GM23338 (cell line): ENCODE measurements around the gene ZNHIT6. TPM values are rescaled to one million over a fixed set of nuclear protein-coding genes. Genes with fewer than 3 reads are reported as not detected.

Experiments
- ATAC-seq: fragments of 200-7000 bp; cut with Tn5 transposase; 3 replicates; pipeline ENCODE4 v1.9.1; 2020
- DNase-seq: peaks from one replicate; pipeline ENCODE4 v3.0.0-alpha.2; 2015; ENCODE audit warnings: low spot score
- H2AFZ ChIP-seq: fragments of 200-600 bp; sonication (generic); 2 replicates; pipeline ENCODE4 v1.8.0; 2016; ENCODE audit warnings: antibody characterized with exemption, mild to moderate bottlenecking, moderate library complexity
- H3F3A ChIP-seq: fragments of 200-600 bp; sonication (generic); replicated peaks from 2 replicates; pipeline ENCODE4 v1.8.0; 2017; ENCODE audit warnings: antibody characterized with exemption, mixed run types, low read depth
- H3K27ac ChIP-seq: fragments of 200-600 bp; sonication (generic); 2 replicates; pipeline ENCODE4 v1.6.1; 2016; ENCODE audit warnings: low read depth
- H3K27me3 ChIP-seq: fragments of 200-600 bp; sonication (generic); 2 replicates; pipeline ENCODE4 v1.8.0; 2016; ENCODE audit warnings: mild to moderate bottlenecking, mixed run types, moderate library complexity; ENCODE audit not compliant: insufficient read depth
- H3K36me3 ChIP-seq: fragments of 200-600 bp; sonication (generic); 2 replicates; pipeline ENCODE4 v1.8.0; 2016; ENCODE audit warnings: mild to moderate bottlenecking; ENCODE audit not compliant: insufficient read depth
- H3K4me1 ChIP-seq: fragments of 200-600 bp; sonication (generic); 2 replicates; pipeline ENCODE4 v1.8.0; 2016; ENCODE audit warnings: mild to moderate bottlenecking, moderate library complexity; ENCODE audit not compliant: insufficient read depth
- H3K4me2 ChIP-seq: fragments of 200-600 bp; sonication (generic); 2 replicates; pipeline ENCODE4 v1.7.1; 2017; ENCODE audit warnings: mixed run types
- H3K4me3 ChIP-seq: fragments of 200-600 bp; sonication (generic); 2 replicates; pipeline ENCODE4 v1.6.1; 2016; ENCODE audit warnings: mixed run types
- H3K79me2 ChIP-seq: fragments of 200-600 bp; sonication (generic); replicated peaks from 2 replicates; pipeline ENCODE4 v1.8.0; 2017; ENCODE audit warnings: mild to moderate bottlenecking; ENCODE audit not compliant: insufficient read depth
- H3K9me2 ChIP-seq: fragments of 200-600 bp; sonication (generic); 2 replicates; pipeline ENCODE4 v1.8.0; 2017; ENCODE audit not compliant: insufficient read depth
- H4K20me1 ChIP-seq: fragments of 200-600 bp; sonication (generic); replicated peaks from 2 replicates; pipeline ENCODE4 v1.8.0; 2017; ENCODE audit warnings: mild to moderate bottlenecking; ENCODE audit not compliant: insufficient read depth
- H3K27ac Mint-ChIP-seq: 2 replicates; pipeline ENCODE4 v1.8.0; 2020; ENCODE audit warnings: inconsistent platforms, mild to moderate bottlenecking, moderate library complexity, mixed read lengths
- H3K27me3 Mint-ChIP-seq: 3 replicates; pipeline ENCODE4 v1.8.0; 2022; ENCODE audit warnings: low read depth, mild to moderate bottlenecking, moderate library complexity, mixed read lengths, inconsistent platforms; ENCODE audit not compliant: insufficient read depth, poor library complexity
- H3K36me3 Mint-ChIP-seq: 3 replicates; pipeline ENCODE4 v1.8.0; 2021; ENCODE audit warnings: low read depth, mild to moderate bottlenecking, inconsistent platforms, moderate library complexity, mixed read lengths
- H3K4me1 Mint-ChIP-seq: 3 replicates; pipeline ENCODE4 v1.8.0; 2020; ENCODE audit warnings: mild to moderate bottlenecking, inconsistent platforms, mixed read lengths
- H3K4me3 Mint-ChIP-seq: 3 replicates; pipeline ENCODE4 v1.8.0; 2021; ENCODE audit warnings: moderate library complexity, mild to moderate bottlenecking, inconsistent platforms, mixed read lengths
- H3K9me3 Mint-ChIP-seq: 3 replicates; pipeline ENCODE4 v1.8.0; 2020; ENCODE audit warnings: moderate library complexity, mild to moderate bottlenecking, inconsistent platforms, mixed read lengths
- EZH2 ChIP-seq: fragments of 200-600 bp; sonication (generic); IDR thresholded peaks from one replicate; pipeline ENCODE4 v1.8.0; 2017; ENCODE audit warnings: antibody characterized with exemption, mild to moderate bottlenecking, low read depth; ENCODE audit not compliant: unreplicated experiment
- EZH2phosphoT487 ChIP-seq: fragments of 200-600 bp; sonication (generic); IDR thresholded peaks from one replicate; pipeline ENCODE4 v1.8.1; 2018; ENCODE audit warnings: antibody characterized with exemption; ENCODE audit not compliant: unreplicated experiment
- JUNB ChIP-seq: IDR thresholded peaks from one replicate; pipeline ENCODE4 v1.6.1; 2016; ENCODE audit warnings: antibody characterized with exemption; ENCODE audit not compliant: unreplicated experiment
- STAT1 ChIP-seq: IDR thresholded peaks from one replicate; pipeline ENCODE4 v1.6.1; 2016; ENCODE audit warnings: antibody characterized with exemption; ENCODE audit not compliant: unreplicated experiment
- ZNF114 ChIP-seq: fragments of 250-450 bp; sonication (Bioruptor Pico); IDR thresholded peaks from 2 replicates; pipeline ENCODE4 v1.5.0; 2020; ENCODE audit warnings: mild to moderate bottlenecking, moderate library complexity
- ZNF331 ChIP-seq: fragments of 250-450 bp; sonication (Bioruptor Pico); IDR thresholded peaks from 2 replicates; pipeline ENCODE4 v1.5.0; 2020; ENCODE audit warnings: low read depth, mild to moderate bottlenecking, moderate library complexity
- polyA plus RNA-seq: library from polyadenylated mRNA; unstranded; fragments of >200 nt; fragmentation: Nextera tagmentation; extraction: Ambion mirVana; gene quantifications from 2 replicates; pipeline ENCODE4 v1.2.1, GENCODE V29; 2016
- total RNA-seq: library from RNA; depleted of rRNA; stranded (reverse); fragments of >200 nt; shearing (Covaris generic); gene quantifications from 2 replicates; pipeline ENCODE4 v1.2.3, GENCODE V29; 2014
- TF ChIP-seq, protein P1 (sequence below): fragments of 250-450 bp; sonication (Bioruptor Pico); IDR thresholded peaks from 2 replicates; pipeline ENCODE4 v1.5.0; 2020; ENCODE audit warnings: mild to moderate bottlenecking, moderate library complexity
- TF ChIP-seq, protein P2 (sequence below): IDR thresholded peaks from 2 replicates; pipeline ENCODE4 v1.6.1; 2016; ENCODE audit warnings: antibody characterized with exemption
- TF ChIP-seq, protein P3 (sequence below), 2 experiments: fragments of 200-600 bp in 1 of 2; sonication (generic) in 1 of 2; conservative IDR thresholded peaks; 2 replicates each; pipeline versions ENCODE4 v1.5.1 to v1.6.1; 2016 to 2017; ENCODE audit warnings: antibody characterized with exemption in 2 of 2, low read depth in 2 of 2, mild to moderate bottlenecking in 2 of 2, moderate library complexity in 1 of 2
- TF ChIP-seq, protein P4 (sequence below): IDR thresholded peaks from one replicate; pipeline ENCODE4 v1.6.1; 2018; ENCODE audit warnings: antibody characterized with exemption; ENCODE audit not compliant: unreplicated experiment

Gene ZNHIT6
- total and polyA plus RNA-seq, 2 experiments from 2014 or later = 17.3 to 20.9 TPM

DNA sequence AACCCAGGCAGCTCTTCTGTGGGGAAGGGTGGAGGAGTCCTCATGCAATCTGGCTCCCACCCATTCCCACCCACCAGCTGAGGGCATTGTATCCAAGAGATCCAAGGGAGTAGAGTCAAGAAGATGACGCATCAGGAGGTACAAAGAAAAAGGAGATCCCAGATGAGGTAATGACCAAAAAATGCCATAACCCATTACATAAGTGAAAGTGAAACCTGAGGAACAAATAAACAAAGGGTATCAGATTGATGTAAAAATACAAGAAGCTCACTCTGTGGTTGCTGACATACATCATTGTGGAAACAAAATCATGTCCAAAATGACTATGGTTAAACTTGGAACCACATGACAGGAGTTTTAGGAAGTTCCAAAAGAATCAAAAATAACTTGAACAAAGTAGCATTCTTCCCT lies 85.2 kb downstream of the ZNHIT6 start:
- H3K9me3 Mint-ChIP-seq = peaks cover 31% of the 10 kb centered on the region
- Histone ChIP-seq H3K9me2 (peaks cover 21% of the 10 kb centered on the region; the same call in 1 of the 2 replicates), H3K36me3 (peaks cover 7% of the 10 kb centered on the region; the same call in 1 of the 2 replicates), H3K4me2 (no peak overlapping the region), H3K4me1 (no peaks in the 10 kb centered on the region), H3K79me2 (no peaks in the 10 kb centered on the region), H3K27me3 (no peaks in the 10 kb centered on the region), H4K20me1 (no peaks in the 10 kb centered on the region), H3K27ac (no peak overlapping the region), H3F3A (no peaks in the 10 kb centered on the region), H3K4me3 (no peak overlapping the region), H2AFZ (no peak overlapping the region)
- H3K4me1 Mint-ChIP-seq = no peaks in the 10 kb centered on the region
- H3K27me3 Mint-ChIP-seq = peaks cover 5% of the 10 kb centered on the region
- H3K27ac Mint-ChIP-seq = no peak overlapping the region
- TF ChIP-seq, protein P1, sequence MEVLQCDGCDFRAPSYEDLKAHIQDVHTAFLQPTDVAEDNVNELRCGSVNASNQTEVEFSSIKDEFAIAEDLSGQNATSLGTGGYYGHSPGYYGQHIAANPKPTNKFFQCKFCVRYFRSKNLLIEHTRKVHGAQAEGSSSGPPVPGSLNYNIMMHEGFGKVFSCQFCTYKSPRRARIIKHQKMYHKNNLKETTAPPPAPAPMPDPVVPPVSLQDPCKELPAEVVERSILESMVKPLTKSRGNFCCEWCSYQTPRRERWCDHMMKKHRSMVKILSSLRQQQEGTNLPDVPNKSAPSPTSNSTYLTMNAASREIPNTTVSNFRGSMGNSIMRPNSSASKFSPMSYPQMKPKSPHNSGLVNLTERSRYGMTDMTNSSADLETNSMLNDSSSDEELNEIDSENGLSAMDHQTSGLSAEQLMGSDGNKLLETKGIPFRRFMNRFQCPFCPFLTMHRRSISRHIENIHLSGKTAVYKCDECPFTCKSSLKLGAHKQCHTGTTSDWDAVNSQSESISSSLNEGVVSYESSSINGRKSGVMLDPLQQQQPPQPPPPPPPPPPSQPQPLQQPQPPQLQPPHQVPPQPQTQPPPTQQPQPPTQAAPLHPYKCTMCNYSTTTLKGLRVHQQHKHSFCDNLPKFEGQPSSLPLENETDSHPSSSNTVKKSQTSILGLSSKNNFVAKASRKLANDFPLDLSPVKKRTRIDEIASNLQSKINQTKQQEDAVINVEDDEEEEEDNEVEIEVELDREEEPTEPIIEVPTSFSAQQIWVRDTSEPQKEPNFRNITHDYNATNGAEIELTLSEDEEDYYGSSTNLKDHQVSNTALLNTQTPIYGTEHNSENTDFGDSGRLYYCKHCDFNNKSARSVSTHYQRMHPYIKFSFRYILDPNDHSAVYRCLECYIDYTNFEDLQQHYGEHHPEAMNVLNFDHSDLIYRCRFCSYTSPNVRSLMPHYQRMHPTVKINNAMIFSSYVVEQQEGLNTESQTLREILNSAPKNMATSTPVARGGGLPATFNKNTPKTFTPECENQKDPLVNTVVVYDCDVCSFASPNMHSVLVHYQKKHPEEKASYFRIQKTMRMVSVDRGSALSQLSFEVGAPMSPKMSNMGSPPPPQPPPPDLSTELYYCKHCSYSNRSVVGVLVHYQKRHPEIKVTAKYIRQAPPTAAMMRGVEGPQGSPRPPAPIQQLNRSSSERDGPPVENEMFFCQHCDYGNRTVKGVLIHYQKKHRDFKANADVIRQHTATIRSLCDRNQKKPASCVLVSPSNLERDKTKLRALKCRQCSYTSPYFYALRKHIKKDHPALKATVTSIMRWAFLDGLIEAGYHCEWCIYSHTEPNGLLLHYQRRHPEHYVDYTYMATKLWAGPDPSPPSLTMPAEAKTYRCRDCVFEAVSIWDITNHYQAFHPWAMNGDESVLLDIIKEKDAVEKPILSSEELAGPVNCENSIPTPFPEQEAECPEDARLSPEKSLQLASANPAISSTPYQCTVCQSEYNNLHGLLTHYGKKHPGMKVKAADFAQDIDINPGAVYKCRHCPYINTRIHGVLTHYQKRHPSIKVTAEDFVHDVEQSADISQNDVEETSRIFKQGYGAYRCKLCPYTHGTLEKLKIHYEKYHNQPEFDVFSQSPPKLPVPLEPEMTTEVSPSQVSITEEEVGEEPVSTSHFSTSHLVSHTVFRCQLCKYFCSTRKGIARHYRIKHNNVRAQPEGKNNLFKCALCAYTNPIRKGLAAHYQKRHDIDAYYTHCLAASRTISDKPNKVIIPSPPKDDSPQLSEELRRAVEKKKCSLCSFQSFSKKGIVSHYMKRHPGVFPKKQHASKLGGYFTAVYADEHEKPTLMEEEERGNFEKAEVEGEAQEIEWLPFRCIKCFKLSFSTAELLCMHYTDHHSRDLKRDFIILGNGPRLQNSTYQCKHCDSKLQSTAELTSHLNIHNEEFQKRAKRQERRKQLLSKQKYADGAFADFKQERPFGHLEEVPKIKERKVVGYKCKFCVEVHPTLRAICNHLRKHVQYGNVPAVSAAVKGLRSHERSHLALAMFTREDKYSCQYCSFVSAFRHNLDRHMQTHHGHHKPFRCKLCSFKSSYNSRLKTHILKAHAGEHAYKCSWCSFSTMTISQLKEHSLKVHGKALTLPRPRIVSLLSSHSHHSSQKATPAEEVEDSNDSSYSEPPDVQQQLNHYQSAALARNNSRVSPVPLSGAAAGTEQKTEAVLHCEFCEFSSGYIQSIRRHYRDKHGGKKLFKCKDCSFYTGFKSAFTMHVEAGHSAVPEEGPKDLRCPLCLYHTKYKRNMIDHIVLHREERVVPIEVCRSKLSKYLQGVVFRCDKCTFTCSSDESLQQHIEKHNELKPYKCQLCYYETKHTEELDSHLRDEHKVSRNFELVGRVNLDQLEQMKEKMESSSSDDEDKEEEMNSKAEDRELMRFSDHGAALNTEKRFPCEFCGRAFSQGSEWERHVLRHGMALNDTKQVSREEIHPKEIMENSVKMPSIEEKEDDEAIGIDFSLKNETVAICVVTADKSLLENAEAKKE (CRISPR knock-in tag) = no peak
- TF ChIP-seq EZH2 (no peak), JUNB (no peak), ZNF331 (no peak), STAT1 (no peak), ZNF114 (CRISPR knock-in tag) (no peak), EZH2phosphoT487 (no peak)
- TF ChIP-seq, protein P2, sequence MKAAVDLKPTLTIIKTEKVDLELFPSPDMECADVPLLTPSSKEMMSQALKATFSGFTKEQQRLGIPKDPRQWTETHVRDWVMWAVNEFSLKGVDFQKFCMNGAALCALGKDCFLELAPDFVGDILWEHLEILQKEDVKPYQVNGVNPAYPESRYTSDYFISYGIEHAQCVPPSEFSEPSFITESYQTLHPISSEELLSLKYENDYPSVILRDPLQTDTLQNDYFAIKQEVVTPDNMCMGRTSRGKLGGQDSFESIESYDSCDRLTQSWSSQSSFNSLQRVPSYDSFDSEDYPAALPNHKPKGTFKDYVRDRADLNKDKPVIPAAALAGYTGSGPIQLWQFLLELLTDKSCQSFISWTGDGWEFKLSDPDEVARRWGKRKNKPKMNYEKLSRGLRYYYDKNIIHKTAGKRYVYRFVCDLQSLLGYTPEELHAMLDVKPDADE = no peak
- TF ChIP-seq, protein P3, sequence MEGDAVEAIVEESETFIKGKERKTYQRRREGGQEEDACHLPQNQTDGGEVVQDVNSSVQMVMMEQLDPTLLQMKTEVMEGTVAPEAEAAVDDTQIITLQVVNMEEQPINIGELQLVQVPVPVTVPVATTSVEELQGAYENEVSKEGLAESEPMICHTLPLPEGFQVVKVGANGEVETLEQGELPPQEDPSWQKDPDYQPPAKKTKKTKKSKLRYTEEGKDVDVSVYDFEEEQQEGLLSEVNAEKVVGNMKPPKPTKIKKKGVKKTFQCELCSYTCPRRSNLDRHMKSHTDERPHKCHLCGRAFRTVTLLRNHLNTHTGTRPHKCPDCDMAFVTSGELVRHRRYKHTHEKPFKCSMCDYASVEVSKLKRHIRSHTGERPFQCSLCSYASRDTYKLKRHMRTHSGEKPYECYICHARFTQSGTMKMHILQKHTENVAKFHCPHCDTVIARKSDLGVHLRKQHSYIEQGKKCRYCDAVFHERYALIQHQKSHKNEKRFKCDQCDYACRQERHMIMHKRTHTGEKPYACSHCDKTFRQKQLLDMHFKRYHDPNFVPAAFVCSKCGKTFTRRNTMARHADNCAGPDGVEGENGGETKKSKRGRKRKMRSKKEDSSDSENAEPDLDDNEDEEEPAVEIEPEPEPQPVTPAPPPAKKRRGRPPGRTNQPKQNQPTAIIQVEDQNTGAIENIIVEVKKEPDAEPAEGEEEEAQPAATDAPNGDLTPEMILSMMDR (conservative IDR thresholded peaks at IDR 0.05; ENCODE audit: low read depth in 2 of 2) = no peak
- TF ChIP-seq, protein P4, sequence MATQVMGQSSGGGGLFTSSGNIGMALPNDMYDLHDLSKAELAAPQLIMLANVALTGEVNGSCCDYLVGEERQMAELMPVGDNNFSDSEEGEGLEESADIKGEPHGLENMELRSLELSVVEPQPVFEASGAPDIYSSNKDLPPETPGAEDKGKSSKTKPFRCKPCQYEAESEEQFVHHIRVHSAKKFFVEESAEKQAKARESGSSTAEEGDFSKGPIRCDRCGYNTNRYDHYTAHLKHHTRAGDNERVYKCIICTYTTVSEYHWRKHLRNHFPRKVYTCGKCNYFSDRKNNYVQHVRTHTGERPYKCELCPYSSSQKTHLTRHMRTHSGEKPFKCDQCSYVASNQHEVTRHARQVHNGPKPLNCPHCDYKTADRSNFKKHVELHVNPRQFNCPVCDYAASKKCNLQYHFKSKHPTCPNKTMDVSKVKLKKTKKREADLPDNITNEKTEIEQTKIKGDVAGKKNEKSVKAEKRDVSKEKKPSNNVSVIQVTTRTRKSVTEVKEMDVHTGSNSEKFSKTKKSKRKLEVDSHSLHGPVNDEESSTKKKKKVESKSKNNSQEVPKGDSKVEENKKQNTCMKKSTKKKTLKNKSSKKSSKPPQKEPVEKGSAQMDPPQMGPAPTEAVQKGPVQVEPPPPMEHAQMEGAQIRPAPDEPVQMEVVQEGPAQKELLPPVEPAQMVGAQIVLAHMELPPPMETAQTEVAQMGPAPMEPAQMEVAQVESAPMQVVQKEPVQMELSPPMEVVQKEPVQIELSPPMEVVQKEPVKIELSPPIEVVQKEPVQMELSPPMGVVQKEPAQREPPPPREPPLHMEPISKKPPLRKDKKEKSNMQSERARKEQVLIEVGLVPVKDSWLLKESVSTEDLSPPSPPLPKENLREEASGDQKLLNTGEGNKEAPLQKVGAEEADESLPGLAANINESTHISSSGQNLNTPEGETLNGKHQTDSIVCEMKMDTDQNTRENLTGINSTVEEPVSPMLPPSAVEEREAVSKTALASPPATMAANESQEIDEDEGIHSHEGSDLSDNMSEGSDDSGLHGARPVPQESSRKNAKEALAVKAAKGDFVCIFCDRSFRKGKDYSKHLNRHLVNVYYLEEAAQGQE = no peak
- peaks cover 53% of the 10 kb centered on the region for H3K36me3 Mint-ChIP-seq
- no peak overlapping the region for H3K4me3 Mint-ChIP-seq
- DNase-seq (no peak), ATAC-seq (no peak)
